Psoas muscle (tissue), 8 donors: ENCODE results near the gene MBNL2. TPM values are rescaled to one million over a fixed set of nuclear protein-coding genes. Genes with fewer than 3 reads are reported as not detected.

Source experiments
- ATAC-seq, 4 donors: fragments of 200-7000 bp; cut with Tn5 transposase; one replicate each; pipeline ENCODE4 v1.9.1; 2020; ENCODE audit warnings: moderate library complexity in 3 of 4, mild to moderate bottlenecking in 2 of 4
- DNase-seq, 2 donors: peaks; one replicate each; pipeline ENCODE4 v3.0.0-alpha.2; 2020
- H3K27ac ChIP-seq: fragments of 200-600 bp; one replicate; pipeline ENCODE4 v1.8.0; 2022
- H3K27me3 ChIP-seq, 3 donors: fragments of 200-600 bp in 1 of 3; one replicate each; pipeline versions ENCODE4 v1.6.1 to v1.8.0; 2013 to 2022; ENCODE audit warnings: low read length in 2 of 3, mild to moderate bottlenecking in 2 of 3, moderate library complexity in 1 of 3; ENCODE audit not compliant: insufficient read depth in 3 of 3
- H3K36me3 ChIP-seq, 2 donors: fragments of 200-600 bp in 1 of 2; one replicate each; pipeline versions ENCODE4 v1.6.1 to v1.8.0; 2013 to 2022; ENCODE audit warnings: low read depth in 1 of 2, mild to moderate bottlenecking in 1 of 2, moderate library complexity in 1 of 2; ENCODE audit not compliant: insufficient read depth in 1 of 2
- H3K4me1 ChIP-seq: fragments of 200-600 bp; one replicate; pipeline ENCODE4 v1.8.0; 2022
- H3K4me3 ChIP-seq: fragments of 200-600 bp; one replicate; pipeline ENCODE4 v1.8.0; 2022; ENCODE audit warnings: mild to moderate bottlenecking
- H3K9me3 ChIP-seq: fragments of 200-600 bp; one replicate; pipeline ENCODE4 v1.8.0; 2022
- WGBS, 3 donors: extraction: QIAGEN DNeasy Blood & Tissue Kit; methylation state at CpG; one replicate each; pipeline versions ENCODE4 v1.1.6 to v1.1.7; 2013; 5-methylcytosine and 5-hydroxymethylcytosine counted together
- intact Hi-C, 2 donors: fragments of 100-400 bp; cut with DNase I; formaldehyde crosslinking; loops; one replicate each; pipeline versions ENCODE4 v1.11.0 to v1.14.2; 2022
- polyA plus RNA-seq, 3 donors: library from polyadenylated mRNA; stranded (reverse); fragments of 200-250 nt; gene quantifications; one replicate each; pipeline ENCODE4 v1.2.3, GENCODE V29; 2013
- total RNA-seq, 4 donors: library from RNA; stranded (reverse); fragmentation: NEBNext Ultra II Directional in 2 of 4; extraction: Animal tissue kit (Norgen Biotek cat#: 25700) in 2 of 4; gene quantifications; one replicate each; pipeline versions ENCODE4 v1.2.1 to v1.2.4, GENCODE V29; 2021 to 2023
- TF ChIP-seq, protein P1 (sequence below): fragments of 200-600 bp; IDR thresholded peaks from one replicate; pipeline ENCODE4 v1.8.0; 2022; ENCODE audit warnings: antibody characterized with exemption
- donor health status: healthy with polysubstance abuse.
- donor health status: DM: no; HTN: no; CAD: no; lungs with moderate emphysema.
- donor health status: Bipolar disorder and iron deficiency.
- donor health status: healthy.
- donor health status: DM: yes; HTN: yes; CAD: no.
- donor health status: DM: no; HTN: no; CAD: no.
- donor health status: DM: no; HTN: no; CAD: no.
- donor health status: DM: yes; HTN: yes; CAD: no.

MBNL2 gene
- total and polyA plus RNA-seq, 7 donors, result 13.3 to 93.1 (median 61.9) TPM

GRCh38 chr13:97220151-97220900 is 1.8 kb upstream of the MBNL2 start:
- 57 to 79% (median 63%) methylated on average over 3 of the region's 3 CpGs for WGBS, 3 donors
- H3K27ac ChIP-seq, result no peak overlapping the region
- no peak for ATAC-seq

GRCh38 chr13:97221046-97221445 is 1.1 kb upstream of the MBNL2 start:
- ATAC-seq, result no peak
- no peaks in the 10 kb centered on the region for H3K27me3 ChIP-seq
- peaks cover 4% of the 10 kb centered on the region for H3K4me1 ChIP-seq
- no peaks in the 10 kb centered on the region for H3K36me3 ChIP-seq
- TF ChIP-seq, protein P1, sequence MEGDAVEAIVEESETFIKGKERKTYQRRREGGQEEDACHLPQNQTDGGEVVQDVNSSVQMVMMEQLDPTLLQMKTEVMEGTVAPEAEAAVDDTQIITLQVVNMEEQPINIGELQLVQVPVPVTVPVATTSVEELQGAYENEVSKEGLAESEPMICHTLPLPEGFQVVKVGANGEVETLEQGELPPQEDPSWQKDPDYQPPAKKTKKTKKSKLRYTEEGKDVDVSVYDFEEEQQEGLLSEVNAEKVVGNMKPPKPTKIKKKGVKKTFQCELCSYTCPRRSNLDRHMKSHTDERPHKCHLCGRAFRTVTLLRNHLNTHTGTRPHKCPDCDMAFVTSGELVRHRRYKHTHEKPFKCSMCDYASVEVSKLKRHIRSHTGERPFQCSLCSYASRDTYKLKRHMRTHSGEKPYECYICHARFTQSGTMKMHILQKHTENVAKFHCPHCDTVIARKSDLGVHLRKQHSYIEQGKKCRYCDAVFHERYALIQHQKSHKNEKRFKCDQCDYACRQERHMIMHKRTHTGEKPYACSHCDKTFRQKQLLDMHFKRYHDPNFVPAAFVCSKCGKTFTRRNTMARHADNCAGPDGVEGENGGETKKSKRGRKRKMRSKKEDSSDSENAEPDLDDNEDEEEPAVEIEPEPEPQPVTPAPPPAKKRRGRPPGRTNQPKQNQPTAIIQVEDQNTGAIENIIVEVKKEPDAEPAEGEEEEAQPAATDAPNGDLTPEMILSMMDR, result no peak
- intact Hi-C loops, result loop anchor here (5.0 to 10.0 kb wide), 3 partner anchors 94 to 214 kb away; partner anchors contain the start of gene RAP2A (in 1 of the 2)
- no peaks in the 10 kb centered on the region for H3K9me3 ChIP-seq
- no peak overlapping the region for H3K4me3 ChIP-seq
- 88 to 89% (median 89%) methylated on average over 2 of the region's 2 CpGs for WGBS, 3 donors
- DNase-seq, result no peak
- peak overlapping the region; percentile 89 for H3K27ac ChIP-seq

More at GRCh38 chr13:97220151-97220900, 1.8 kb upstream of the MBNL2 start:
- Histone ChIP-seq H3K4me1 (no peaks in the 10 kb centered on the region), H3K9me3 (no peaks in the 10 kb centered on the region), H3K36me3 (no peaks in the 10 kb centered on the region), H3K27me3 (no peaks in the 10 kb centered on the region), H3K4me3 (no peak overlapping the region)
- no peak for DNase-seq
- TF ChIP-seq, protein P1, result no peak
- intact Hi-C loops, result loop anchor here (5.0 to 10.0 kb wide), 3 partner anchors 93 to 214 kb away; partner anchors contain the start of gene RAP2A (in 1 of the 2)

- Histone ChIP-seq H3K4me1 (peaks cover 8% of the 10 kb centered on the region), H3K27ac (peak overlapping the region; percentile 89), H3K36me3 (no peaks in the 10 kb centered on the region), H3K9me3 (no peaks in the 10 kb centered on the region), H3K27me3 (no peaks in the 10 kb centered on the region), H3K4me3 (peak overlapping the region; percentile 83)
- 18 to 29% (median 22%) methylated on average over 6 of the region's 6 CpGs for WGBS, 3 donors
- no peak for DNase-seq
- no peak for ATAC-seq
- intact Hi-C loops, result loop anchor here (5.0 to 10.0 kb wide), 3 partner anchors 94 to 213 kb away; partner anchors contain the start of gene RAP2A (in 1 of the 2)
- TF ChIP-seq, protein P1, result no peak
Measured at GRCh38 chr13:97221466-97221865, 667 bp upstream of the MBNL2 start.

GRCh38 chr13:97223037-97223710 is 1.0 kb downstream of the MBNL2 start:
- 0 to 1% (median 1%) methylated on average over 6 of the region's 6 CpGs for WGBS, 3 donors
- ATAC-seq, result peak in 3 of 4 donors; percentile 2 to 54 (median 38)
- TF ChIP-seq, protein P1, result no peak

More at GRCh38 chr13:97223037-97223710, 1.0 kb downstream of the MBNL2 start:
- DNase-seq, result no peak
- no peaks in the 10 kb centered on the region for H3K27me3 ChIP-seq
- no peaks in the 10 kb centered on the region for H3K9me3 ChIP-seq
- no peaks in the 10 kb centered on the region for H3K36me3 ChIP-seq
- peak overlapping the region; percentile 83 for H3K4me3 ChIP-seq
- intact Hi-C loops, result loop anchor here (2.0 to 10.0 kb wide), 4 partner anchors 96 to 212 kb away; partner anchors contain the start of gene RAP2A (in 1 of the 2)
- H3K27ac ChIP-seq, result peak overlapping the region; percentile 89
- H3K4me1 ChIP-seq, result peaks cover 25% of the 10 kb centered on the region
